D721Med (cell line): ENCODE data around the gene ZFHX3.

Source experiments
- DNase-seq: peaks from one replicate; pipeline ENCODE4 v3.0.0; 2011; ENCODE audit warnings: low spot score; ENCODE audit not compliant: insufficient read length
- FAIRE-seq: peaks from 2 replicates; lab custom pipeline; 2011; peaks lifted over from hg19 to GRCh38; lab: Jason Lieb, UNC
- TF ChIP-seq, protein P1 (sequence below): IDR thresholded peaks from 2 replicates; pipeline ENCODE4 v1.5.1; 2012; ENCODE audit warnings: mild to moderate bottlenecking, control low read depth; ENCODE audit not compliant: insufficient read depth; ENCODE audit errors: missing control alignments

The ZFHX3 gene

DNA sequence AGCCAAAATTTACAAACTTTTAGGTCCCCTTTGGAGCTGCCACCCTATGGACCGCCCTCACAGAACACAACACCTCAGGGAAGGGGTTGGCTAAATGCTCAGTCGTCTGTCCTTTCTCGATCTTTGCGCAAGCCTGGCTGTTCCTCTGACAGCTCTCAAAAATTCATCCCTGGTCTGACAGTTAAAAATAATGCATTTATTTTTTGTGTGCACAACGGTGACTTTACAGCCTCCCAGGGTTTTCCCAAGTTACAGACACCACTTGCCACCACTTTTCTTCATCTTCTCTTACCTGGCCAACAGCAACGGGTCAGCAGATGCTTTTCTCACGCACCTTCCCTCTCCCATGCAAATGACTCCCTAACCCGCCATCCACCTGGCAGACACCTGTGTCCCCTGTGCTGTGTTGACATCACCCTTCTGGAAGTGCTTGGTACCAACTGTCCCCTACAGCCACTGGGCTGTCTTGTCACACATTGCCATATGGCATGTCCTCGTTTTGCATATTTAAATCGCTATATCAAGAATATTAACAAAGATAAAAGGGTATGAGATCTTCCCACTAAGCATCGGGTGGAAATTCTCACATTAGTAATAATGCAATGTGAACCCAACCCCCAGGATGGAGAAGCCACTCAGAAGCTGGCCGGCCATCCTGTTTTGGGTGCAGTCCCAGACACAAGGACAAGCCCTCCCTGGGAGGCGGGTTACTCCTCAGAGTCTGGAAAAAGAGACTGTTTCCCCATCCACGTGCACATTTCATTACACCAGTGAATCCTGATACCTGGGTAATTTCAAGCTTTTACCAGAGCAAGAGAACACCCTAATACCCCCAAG, 187.0 kb downstream of the ZFHX3 start:
- FAIRE-seq (no peak), DNase-seq (no peak)
- TF ChIP-seq, protein P1, sequence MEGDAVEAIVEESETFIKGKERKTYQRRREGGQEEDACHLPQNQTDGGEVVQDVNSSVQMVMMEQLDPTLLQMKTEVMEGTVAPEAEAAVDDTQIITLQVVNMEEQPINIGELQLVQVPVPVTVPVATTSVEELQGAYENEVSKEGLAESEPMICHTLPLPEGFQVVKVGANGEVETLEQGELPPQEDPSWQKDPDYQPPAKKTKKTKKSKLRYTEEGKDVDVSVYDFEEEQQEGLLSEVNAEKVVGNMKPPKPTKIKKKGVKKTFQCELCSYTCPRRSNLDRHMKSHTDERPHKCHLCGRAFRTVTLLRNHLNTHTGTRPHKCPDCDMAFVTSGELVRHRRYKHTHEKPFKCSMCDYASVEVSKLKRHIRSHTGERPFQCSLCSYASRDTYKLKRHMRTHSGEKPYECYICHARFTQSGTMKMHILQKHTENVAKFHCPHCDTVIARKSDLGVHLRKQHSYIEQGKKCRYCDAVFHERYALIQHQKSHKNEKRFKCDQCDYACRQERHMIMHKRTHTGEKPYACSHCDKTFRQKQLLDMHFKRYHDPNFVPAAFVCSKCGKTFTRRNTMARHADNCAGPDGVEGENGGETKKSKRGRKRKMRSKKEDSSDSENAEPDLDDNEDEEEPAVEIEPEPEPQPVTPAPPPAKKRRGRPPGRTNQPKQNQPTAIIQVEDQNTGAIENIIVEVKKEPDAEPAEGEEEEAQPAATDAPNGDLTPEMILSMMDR: no peak

DNA sequence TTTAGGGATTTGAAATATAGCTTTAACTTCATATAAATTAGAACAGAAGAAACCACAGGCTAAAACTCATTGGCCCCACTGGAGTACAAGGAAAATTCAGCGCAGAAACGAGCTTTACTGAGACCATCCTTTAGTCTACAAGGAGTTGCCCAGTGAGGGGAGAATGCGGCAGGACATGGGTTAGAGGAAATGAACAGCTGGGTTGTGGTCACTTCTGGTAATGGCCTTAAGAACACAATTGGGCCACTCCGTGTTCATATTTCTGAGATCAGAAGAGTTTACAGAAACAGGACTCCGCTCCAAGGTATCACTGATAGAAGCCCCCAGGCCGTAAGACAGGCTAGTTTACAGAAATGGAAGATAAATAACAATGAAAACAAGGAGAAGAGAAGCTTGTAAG, 188.3 kb downstream of the ZFHX3 start:
- TF ChIP-seq, protein P1: no peak
- FAIRE-seq (no peak), DNase-seq (no peak)

DNA sequence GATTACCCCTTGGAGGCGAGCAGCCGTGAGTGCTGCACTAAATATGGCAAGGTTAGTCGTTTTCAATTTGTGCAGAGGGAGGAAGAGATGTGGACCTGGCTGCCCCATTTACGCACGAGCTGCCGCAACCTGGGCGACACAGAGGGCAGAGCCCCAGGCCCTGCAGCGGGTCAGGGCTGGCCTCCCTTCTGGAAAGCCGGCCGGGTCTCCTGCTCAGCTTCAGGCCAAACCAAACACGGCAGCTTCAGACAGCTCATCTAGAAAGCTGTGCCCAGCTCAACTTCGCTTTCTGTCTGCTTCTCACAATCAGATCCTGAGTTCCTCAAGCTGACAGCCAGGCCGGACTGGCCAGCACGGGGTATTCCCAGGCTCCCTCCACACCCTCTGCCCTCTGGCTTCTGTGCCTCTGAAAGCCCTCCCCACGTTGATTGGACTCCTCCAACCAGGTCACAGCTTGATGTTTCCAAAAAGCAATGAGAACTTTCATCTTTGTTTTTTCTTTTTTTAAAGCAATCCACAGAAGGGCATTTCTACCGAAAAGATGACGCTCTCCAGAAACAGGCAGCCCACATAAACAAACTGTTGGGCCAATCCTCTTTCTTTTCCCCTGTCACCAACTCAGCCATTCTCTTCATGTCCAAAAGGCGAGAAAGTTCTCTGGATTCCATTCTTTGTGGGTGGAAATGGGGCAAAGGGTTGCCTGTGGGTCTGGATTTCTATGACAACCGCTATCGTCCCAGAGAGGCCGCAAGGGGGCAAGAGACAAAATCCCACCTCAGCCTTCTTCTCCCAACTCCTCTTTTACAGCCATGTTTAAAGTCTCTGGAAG, 189.0 kb downstream of the ZFHX3 start:
- DNase-seq (no peak), FAIRE-seq (no peak)
- TF ChIP-seq, protein P1: no peak

DNA sequence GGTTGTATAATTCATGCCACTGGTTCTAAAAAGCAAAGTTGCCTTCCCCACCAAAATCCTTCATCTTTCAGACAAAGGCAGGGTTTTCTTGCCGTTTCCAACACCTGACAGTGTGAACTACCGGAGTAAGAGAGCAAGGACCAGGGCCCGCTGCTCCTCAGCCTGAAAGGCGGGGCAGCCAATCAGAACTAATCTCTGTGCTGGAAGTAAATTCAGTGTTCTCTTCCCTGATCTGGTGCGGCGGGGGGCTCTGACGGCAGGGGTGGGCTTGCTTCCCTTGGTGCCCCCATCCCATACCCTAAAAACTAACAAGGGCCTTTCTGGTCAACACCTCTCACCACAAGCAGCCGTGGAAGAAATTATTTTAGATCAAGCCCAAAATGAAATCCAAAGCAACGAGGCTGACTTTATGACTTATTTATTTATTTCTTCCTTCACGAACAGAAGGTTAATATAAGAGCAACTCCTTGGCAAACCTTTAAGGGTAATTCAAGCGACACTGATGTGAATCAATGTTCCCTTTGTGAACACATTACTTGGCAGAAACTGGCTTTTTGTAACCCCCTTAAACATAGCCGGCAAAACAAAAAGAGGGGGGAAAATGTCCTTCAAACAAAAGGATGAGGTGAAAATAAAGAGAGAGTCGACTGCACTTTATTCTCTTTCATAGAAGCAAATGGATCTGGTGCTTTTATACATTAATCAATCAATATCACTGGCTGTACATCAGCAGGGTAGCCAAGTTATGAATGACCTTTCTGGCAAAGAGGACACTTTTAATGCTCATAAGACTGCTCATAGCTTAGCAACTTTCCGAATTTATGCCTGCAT, 189.9 kb downstream of the ZFHX3 start:
- TF ChIP-seq, protein P1: no peak

DNA sequence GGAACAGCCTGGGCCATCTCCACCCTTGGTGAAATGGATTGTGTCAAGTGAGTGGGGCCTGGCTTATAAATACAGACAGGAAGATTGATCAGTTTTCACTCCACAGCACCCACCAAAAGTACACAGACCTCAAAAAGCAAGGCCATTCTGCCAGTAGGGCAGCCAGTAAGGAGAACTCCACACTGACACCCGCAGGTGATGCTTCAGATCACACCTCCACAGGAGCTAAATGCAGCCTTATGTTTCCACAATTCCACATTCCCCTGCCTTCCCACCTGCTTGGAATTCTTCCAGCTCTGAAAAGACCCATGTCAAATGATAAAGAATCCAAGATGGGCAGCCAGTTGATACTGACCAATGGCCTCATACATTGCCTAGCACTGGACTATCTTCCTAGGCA, 191.1 kb downstream of the ZFHX3 start:
- DNase-seq (no peak), FAIRE-seq (no peak)
- TF ChIP-seq, protein P1: peak; percentile 15

More for the DNA sequence above, 189.9 kb downstream of the ZFHX3 start:
- FAIRE-seq (no peak), DNase-seq (no peak)

DNA sequence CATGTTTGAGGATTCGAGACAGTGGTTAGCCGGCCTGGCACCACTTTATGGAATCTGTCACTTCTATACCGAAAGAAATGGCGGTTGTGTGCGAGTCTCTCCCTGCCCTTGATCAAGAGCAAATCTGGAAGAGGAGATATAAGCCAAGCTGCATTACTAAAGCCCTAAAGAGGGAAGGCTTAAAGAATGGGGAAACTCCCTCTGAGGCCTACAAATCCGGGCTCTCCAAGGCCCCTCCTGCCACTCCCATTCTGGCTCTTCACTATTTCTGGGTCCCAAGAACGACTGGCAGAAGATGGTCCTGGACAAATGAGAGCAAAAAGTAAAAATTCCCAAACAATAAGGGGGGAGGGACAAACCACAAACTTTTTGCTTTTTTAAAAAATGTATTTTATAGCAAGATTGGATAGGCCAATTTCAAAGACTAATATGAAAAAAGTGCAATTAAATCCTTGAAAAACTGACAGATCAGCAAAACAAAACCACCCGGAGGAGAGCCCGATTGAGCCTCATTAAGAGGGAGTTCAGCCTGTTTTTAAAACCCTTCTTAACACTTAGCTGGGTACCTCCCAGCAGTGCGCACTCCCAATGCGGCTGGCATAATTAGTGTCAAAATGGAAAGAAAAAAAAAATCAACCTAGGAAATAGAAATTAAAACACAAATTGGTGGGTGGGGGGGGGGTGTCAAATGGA, 193.5 kb downstream of the ZFHX3 start:
- no peak for FAIRE-seq
- TF ChIP-seq, protein P1: no peak
- no peak for DNase-seq
